ENCODE results near the gene SLC44A4.

DNA sequence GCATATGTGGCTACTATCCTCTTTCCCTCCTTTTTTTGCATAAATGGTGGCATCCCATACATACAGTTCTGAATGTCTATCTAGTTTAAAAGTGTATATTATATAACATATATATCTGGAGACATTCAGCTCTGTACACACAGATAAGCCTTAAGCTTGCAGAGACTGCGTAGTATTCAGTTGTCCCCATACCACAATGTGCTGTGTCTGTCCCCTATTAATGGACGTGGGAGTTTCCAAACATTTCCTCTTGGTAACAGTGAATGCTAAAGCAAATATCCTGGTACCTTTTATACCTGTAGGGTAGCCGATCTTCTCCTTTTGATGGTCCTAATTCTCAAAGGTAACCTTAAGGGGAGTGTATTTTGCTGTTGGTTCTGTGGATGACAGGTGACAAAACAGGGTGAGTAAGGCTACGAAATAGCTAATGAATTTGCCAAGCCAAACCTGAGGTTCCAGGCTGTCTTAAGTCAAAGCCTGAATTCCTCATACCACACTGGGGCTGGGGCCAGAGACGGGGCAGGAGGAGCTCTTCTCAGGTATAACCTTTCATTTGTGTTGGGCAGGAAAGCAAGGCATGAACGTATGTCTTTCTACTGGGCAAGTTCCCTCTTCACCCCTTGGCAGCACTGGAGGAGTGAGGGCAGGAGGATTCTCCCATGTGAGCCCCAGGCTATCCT, 41.0 kb upstream of the SLC44A4 start:
- TF ChIP-seq, protein P1, sequence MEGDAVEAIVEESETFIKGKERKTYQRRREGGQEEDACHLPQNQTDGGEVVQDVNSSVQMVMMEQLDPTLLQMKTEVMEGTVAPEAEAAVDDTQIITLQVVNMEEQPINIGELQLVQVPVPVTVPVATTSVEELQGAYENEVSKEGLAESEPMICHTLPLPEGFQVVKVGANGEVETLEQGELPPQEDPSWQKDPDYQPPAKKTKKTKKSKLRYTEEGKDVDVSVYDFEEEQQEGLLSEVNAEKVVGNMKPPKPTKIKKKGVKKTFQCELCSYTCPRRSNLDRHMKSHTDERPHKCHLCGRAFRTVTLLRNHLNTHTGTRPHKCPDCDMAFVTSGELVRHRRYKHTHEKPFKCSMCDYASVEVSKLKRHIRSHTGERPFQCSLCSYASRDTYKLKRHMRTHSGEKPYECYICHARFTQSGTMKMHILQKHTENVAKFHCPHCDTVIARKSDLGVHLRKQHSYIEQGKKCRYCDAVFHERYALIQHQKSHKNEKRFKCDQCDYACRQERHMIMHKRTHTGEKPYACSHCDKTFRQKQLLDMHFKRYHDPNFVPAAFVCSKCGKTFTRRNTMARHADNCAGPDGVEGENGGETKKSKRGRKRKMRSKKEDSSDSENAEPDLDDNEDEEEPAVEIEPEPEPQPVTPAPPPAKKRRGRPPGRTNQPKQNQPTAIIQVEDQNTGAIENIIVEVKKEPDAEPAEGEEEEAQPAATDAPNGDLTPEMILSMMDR (conservative IDR thresholded peaks at IDR 0.05; ENCODE audit: low read depth, low read length), result no peak
- no peak for TF ChIP-seq EZH2 (IDR thresholded peaks at IDR 0.05; ENCODE audit: borderline replicate concordance, low read depth, low read length, poor library complexity, severe bottlenecking)

Measured in A673 (cell line).